HG02981 (cell line): ENCODE results near the gene ARL6IP4.

ENCODE experiments used
- ATAC-seq: cut with Tn5 transposase; IDR thresholded peaks from one replicate; pipeline ENCODE4 v1.9.1; 2021; ENCODE audit warnings: mild to moderate bottlenecking, moderate library complexity; ENCODE audit not compliant: unreplicated experiment

Gene ARL6IP4

DNA sequence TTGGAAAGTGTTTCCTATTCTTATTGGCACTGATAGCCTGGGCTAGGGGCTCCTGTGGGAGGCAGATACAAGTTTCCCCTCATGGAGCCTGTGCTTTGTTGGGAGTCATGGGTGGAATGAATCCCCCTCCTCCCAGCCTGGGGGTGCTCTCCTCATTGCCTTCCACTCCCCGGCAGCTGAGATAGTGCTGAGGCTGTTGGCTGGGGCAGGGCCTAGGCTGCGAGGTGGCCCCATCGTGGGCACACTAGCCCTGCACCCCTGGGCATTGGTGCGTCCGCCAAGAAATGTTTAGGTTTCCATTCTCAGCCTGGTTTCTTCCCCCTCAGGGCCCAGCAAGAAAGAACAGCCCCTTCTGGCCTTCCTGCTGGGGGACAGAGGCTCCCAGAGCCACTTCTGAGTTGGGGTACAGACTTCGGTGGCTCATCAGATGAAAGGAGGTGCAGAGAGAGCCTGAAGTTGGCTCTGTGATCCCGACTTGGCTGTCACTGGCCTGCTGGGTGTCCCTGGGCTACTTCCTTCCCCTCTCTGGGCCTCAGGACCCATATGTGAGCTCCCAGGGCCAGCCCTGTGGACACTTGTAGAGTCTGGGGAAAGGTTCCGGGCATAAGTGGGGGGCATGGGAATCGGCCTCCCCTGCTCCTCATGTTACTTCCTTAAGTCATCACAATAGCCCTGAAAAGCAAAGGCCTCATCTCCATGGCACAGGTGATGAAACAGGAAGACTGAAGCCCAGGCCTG lies 2.7 kb upstream of the ARL6IP4 start:
- no peak for ATAC-seq

DNA sequence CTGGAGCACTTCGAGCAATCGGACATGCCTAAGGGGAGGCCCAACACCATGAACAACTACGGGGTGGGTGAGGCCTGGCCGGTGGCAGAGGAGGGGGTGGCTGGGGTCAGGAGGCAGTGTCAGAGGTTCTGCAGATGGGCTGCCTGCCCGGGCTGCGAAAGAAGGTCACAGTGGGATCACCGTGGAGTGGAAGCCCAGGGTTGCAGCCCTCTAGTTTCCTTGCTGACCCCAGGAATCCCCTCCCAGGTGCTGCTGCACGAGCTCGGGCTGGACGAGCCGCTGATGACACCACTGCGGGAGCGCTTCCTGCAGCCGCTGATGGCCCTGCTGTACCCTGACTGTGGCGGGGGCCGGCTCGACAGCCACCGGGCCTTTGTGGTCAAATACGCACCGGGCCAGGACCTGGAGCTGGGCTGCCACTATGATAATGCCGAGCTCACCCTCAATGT lies 1.9 kb upstream of the ARL6IP4 start:
- ATAC-seq: no peak

DNA sequence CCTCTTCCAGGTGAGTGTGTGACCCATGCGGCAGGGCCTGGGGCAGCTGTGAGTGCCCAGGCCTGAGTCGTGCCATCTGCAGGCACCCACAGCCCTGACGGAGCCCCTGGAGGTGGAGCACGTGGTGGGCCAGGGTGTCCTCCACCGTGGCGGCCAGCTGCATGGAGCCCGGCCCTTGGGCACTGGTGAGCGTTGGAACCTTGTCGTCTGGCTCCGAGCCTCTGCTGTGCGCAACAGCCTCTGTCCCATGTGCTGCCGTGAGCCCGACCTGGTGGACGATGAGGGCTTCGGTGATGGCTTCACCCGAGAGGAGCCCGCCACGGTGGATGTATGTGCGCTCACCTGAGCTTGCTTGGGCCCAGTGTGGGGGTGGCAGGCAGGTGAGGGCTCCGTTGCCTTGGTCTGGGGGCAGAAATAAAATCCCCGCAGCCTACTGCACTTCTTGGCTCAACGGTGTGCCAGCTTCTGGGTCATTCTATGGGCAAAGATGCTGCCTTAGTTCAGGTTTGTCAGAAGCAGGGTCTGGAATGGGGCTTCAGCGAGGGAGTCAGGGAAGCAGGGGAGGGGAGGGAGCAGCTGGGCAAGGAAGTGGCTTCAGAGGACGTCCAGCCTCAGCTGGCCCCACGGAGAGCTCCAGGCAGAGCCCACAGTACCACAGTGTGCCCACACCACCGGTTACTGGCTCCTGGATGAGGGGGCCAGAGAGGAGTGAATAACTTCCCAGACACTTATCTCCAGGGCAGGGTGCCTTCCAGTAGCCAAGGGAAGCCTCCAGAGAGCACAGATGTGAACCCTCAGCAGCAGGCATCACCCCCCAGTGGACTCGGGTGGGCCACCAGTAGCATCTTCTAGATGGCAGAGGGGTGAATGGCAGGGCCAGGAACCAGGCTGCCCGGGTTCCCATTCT lies 1.2 kb upstream of the ARL6IP4 start:
- no peak for ATAC-seq

DNA sequence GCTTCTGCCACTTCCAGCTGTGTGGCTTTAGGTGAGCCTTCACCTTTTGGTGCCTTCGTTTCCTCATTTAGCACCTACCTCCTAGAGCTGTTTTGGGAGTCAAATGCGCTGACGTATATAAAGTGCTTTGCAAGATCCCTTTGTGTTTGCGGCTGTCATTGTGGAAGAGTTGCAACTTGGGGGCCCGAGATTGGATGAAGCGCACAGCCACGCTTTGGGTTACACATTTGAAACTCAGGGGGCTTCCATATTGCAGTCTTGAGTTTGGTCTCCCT lies 636 bp upstream of the ARL6IP4 start:
- ATAC-seq: no peak

DNA sequence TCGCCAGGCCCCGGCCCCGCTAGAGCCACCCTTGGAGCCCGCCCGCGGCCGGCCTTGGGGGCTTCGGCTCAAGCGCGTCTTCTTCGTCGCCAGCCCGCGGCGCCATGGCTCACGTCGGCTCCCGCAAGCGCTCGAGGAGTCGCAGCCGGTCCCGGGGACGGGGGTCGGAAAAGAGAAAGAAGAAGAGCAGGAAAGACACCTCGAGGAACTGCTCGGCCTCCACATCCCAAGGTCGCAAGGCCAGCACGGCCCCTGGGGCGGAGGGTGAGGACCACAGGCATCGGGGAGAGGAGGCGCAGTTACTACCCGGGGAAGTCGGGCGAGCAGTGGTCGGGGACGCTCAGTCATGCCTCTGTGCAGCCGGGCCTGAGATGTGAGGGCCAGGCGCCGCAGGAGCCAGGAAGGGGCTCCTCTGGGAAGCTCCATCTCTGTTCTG lies 573 bp downstream of the ARL6IP4 start:
- no peak for ATAC-seq

DNA sequence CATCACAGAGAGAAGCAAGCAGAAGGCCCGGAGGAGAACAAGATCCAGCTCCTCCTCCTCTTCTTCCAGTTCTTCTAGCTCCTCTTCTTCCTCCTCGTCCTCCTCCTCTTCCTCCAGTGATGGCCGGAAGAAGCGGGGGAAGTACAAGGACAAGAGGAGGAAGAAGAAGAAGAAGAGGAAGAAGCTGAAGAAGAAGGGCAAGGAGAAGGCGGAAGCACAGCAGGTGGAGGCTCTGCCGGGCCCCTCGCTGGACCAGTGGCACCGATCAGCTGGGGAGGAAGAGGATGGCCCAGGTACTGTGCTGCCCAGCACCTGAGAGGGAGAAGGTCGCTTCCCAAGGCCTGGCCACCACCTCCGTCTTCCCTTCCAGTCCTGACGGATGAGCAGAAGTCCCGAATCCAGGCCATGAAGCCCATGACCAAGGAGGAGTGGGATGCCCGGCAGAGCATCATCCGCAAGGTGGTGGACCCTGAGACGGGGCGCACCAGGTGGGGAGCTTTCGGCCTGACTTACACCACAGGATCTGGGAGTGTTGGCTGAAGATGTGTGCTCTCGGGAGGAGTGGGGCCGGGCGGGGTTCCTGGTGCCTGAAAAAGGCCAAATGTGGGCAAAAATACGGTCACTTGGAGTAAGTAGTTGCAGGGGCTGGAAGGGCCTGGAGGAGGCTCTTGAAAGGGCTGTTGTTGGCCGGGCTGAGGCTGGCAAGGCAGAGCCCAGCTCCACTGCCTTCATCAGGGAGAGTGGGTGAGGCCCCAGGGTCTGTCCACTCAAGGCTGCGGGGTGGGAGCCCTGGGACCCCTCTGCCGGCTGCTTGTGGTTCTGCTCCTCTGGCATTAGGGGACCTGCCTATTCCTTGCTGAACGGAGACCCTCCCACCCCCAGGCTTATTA lies 1.4 kb downstream of the ARL6IP4 start:
- ATAC-seq: no peak

DNA sequence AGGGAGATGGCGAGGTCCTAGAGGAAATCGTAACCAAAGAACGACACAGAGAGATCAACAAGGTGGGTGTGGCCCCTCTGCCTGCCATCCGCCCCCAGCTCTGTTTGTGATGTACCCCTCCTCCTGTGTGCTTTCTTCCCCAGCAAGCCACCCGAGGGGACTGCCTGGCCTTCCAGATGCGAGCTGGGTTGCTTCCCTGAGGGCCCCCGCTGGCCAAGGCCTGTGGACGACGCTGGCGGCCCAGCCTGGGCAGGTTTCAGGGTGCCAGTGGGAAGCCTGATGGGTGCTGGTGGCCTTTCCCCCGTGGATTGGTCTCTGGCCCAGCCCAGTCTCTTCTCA lies 2.0 kb downstream of the ARL6IP4 start:
- no peak for ATAC-seq

DNA sequence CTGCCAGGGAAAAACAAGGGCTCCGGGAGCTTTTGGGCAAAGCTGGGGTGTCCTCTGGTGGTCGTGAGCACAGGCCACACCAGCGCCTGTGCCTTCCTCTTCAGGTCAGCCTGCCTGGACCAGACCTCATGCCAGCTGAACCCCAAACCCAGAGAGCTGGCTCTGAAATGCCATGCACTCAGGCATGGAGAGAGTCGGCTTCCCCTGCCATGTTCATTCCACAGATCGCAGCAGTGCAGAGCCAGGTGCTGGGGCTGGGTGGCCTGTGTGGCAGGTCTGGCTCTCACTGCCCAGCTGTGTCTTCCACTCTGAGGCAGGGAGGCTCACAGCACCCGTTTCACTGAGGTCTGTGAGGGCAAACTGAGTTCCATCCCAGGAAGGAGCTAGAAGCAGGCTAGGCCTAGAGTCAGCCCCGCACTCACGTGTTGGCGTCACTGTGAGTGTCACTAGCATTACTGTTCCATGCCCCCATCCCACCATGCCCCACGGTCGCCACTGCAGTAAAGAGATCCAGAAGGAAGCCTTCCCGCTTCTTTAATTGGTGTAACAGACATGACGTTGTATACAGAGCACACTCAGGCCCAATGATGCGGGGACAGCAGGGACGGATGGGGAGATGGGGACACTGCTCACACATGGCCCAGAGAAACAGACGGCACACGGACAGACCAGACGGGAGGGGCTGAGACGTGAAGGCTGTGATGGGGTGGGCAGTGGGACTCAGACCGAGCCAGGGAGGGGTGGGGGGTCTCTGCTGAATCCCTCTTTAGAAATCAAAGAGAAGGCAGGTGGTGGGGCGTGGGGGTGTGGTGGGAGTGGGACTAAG lies 2.7 kb downstream of the ARL6IP4 start:
- no peak for ATAC-seq

DNA sequence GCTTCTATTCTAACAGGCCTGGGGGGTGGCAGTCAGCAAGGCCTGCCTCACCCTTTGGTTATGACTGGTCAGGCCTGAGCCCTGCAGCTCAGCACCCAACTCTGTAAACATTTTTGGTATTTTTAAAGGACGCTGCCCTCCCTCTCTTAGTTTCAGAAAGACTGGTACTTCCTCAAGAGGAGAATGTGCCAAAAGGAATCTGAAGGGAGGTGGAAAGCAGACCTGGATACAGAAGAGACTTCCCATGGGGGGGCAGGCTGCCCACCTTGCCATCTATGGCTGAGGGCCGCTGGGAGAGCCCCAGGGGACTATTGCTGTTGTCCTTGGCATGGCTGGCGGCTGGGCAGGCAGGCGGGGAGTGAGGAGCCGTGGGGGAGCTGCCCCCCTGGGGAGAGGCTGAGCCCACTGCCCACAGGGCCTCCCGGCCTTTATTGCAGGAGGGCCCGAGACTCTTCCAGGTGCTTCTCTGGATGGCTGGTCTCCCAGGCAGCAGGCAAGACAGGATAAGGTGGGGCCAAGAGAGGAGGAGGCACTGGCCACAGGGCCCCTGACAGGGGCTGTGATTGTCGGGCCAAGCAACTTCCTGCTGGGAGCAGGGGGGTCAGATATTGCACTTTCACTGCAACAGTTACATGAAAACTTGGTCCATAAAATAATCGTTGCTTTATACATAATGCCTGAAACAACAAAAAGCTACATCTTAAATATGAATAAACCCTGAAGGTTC lies 3.5 kb downstream of the ARL6IP4 start:
- no peak for ATAC-seq

DNA sequence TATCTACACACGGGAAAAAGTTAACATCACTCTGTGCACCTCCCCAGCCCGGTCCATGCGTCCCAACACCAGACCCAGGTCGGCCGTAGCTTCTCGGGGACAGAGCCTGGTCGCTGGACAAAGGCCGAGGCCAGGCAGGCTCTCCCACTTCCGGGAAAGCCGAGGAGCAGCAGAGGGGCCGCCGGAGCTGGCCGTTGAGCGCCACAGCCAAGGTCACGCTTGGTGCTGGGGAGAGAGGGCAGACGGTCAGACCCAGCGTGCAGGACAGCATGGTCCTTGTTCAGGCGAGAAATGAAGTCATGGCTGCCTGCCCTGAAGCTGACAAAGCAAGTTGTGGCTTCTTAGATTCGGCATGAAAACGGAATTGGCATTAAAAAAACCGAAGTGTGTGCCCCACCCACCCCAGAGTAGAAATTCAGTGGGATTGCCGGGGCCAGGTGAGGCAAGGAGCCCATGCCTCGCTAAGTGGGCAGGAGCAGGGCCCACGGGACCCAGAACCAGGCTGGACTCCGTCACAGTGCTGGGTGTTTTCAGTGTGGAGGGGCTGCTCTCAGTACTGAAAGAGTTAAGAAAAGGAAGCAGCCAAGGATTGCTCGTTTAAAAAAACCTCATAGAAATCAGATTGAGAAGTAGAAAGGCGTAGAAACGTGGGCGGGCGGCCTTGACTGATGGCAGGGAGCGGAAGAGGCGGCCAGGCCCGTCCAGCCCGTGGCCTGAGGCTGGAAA lies 4.3 kb downstream of the ARL6IP4 start:
- no peak for ATAC-seq

DNA sequence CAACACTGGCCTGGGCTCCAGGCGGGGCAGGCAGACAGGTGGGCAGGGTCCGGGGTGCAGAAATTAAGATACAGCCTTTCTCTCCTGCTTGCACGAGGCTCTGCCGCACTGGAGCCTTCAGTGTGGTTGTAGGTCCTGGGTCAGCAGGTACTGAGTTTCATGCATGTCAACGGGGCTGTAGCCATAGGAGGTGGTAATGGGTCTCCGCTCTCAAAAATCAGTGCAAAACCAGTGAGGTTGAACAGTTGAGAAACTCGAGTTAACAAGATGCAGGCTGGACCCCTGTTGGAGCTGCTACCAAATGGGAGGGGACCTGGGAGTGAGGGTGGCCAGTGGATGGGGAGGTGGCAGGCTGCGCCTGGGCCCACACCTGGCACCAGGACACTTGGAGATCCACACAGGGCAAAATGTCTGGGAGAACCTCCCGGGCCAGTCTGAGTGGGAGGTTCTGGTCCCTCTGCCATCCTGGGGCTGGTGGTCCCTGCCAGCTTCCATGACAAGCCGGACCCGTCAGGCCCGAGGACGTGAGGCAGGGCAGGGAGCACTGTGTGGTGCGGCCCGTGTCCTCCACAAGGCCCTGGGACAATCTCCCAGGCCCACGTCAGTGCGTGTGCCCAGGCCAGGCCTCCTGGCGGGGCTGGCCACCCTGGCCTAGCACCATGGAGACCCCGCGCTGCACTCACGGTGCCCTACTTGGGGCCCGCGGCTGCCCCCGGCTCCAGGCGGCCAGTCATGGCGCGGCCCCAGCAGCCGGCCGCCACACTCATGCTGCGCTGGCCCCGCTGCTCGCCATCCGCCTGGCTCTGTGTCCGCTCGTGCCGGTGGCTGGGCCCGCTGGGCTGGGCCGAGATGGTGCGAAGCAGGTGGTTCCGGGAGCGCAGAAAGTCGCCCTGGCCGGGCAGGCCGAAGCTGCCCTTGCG lies 5.1 kb downstream of the ARL6IP4 start:
- no peak for ATAC-seq

DNA sequence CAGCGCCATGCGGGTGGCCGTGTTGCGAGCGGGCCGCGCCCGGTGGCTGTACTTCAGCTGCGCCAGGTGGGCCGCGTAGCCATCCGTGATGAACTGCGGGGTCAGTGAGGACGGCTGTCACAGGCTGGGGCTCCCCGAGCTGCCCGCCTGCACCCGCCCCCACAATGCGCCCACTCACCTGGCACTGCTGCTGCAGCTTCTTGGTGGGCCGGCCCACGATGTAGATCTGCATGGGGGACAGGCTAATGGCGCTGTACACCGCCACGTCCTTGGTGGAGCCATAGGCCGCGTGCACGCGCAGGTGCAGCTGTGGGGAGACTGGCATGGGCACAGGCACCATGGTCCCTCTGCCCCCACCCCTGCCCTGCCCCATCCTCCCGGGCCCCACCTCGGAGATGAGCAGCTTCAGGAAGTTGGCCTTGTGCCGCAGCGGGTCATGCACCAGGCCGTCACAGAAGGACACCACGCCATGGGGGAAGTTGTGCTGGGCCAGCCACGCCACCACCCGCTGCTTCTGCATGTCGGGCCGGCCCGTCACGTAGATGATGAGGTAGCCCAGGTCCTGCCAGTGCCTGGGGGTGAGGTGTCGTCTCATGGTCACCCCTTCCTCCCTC lies 5.9 kb downstream of the ARL6IP4 start:
- ATAC-seq: no peak

DNA sequence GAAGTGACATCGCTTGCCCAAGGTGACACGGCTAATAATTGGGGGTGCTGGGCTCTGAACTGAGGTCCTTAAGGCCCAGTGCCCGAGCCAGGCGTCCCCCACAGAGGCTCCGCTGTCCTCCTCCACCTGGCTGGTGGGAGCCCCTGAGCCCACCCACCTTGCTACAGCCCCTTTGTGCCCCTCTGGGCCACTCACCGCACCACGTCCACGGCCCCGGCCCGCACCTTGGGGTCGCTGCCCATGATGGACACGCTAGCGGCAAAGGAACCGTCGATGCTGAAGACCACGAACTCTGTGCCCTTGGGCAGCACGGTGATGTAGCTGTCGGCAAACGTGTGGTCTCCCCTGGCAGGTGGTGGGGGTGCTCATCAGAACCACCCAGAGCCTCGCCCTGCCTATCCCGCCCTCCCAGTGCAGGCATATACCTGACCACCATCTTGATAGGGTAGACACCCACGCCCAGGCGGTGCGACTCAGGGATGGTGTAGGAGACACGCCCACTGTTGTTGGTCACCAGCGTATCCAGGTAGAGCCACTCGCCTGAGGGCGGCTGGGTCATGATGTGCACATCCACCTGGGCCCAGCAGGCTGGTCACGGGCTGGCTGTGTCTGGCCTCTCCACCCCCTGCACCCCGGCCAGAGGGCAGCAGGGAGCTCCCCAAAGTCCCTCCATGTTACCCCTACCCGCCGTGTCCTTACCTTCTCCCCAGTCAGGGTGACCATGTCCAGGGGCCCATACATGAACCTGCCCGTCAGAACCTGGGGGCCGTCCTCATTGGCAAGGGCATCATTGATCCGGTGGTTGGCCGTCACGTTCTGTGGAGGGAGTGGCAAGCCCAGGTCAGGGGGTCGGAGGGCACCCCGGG lies 6.8 kb downstream of the ARL6IP4 start:
- no peak for ATAC-seq

DNA sequence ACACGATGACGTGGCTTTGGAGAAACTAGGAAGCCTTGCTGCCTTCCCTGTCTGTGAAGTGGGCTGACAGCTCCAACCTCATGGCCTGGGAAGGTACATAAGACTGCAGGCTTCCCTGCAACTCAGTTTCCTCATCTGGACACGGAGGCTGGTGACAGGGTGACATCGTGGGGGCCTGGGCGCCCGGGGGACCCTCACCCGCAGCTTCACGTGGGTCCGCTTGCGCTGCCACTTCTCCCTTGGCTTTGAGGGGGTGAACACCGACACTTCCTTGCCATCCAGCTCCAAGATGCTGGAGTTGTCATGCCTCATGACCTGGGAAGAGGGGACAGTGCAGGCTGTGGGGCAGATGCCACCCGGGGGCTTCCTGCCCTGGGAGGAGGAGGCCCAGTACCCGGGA lies 7.6 kb downstream of the ARL6IP4 start:
- ATAC-seq: no peak

DNA sequence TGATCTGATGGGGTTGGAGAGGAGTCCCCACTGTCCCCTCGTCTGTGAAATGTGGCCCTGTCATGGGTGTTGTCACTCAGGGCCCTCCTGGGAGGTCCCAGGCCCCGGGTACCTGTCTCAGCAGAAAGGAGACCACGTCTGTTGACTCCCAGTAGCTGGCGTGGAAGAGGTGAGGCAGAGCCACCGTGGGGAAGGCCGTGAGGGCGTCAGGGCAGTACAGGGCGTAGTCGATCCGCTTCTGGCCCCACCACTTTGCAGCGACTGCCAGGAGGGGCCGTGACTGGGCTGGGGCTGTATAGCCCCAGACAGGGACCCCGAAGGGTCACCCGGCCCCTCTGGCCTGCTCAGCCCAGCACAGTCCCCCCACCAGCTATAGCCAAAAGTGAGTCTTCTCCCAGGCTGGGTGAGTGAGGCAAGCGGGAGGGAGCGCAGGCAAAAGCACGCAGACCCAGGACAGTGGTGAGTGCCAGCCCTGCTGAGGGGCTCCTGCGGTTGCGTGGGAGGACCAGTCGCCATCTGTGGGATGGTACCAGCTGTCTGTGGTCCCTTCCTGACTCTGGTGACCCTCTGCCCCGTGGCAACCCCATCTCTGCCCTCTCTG lies 8.2 kb downstream of the ARL6IP4 start:
- no peak for ATAC-seq

DNA sequence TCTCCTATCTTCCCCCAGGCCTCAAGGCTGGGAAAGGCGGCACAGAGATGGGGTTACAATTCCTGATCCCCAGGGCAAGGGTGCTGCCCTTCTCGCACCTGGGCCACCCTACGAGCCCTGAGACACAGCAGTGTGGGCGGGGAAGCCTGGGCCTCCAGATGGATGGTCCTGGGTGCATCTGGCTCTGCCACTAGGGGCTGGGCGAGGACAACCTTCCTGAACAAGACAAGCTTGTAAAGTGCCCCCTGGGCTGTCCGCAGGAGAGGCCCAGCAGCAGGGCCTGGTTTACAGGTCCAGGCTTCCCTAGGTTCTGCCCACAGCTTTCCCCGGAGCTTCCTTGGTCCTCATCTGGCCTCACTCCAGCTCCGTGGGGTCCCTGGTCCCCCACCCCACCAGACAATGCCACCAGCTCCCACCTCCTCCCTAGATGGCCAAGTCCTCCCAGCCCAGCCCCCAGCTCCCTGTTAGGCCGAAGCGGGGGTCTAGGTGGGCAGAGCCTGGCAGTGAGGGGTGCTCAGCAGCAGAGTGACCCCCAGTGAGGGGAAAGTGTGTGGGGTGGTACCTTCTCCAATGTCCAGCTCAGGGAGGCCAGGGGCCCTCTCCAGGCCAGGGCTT lies 8.9 kb downstream of the ARL6IP4 start:
- ATAC-seq: no peak
